ENCODE data around the gene PTPN21.

DNA sequence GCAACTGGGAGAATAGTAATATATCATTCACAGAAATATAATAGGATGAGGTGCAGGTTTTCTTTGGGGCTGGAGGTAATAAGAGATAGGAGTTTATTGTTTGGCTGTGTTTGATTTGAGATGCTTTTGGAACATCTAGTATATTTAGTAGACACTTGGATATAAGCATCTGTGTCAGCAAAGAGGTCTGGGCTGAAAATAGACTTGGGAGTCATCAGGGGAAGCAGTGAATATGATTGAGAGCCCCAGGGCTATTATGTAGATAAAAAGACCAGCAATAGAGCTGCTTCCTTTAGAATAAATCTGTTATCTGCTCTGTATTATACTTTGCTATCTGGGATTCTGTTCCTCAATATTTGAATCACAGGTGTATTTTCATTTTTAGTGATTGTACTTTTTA is 132.8 kb downstream of the PTPN21 start:
- no peak for TF ChIP-seq NFIC (IDR thresholded peaks at IDR 0.05; ENCODE audit: borderline replicate concordance)
- TF ChIP-seq, protein P1, sequence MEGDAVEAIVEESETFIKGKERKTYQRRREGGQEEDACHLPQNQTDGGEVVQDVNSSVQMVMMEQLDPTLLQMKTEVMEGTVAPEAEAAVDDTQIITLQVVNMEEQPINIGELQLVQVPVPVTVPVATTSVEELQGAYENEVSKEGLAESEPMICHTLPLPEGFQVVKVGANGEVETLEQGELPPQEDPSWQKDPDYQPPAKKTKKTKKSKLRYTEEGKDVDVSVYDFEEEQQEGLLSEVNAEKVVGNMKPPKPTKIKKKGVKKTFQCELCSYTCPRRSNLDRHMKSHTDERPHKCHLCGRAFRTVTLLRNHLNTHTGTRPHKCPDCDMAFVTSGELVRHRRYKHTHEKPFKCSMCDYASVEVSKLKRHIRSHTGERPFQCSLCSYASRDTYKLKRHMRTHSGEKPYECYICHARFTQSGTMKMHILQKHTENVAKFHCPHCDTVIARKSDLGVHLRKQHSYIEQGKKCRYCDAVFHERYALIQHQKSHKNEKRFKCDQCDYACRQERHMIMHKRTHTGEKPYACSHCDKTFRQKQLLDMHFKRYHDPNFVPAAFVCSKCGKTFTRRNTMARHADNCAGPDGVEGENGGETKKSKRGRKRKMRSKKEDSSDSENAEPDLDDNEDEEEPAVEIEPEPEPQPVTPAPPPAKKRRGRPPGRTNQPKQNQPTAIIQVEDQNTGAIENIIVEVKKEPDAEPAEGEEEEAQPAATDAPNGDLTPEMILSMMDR (IDR thresholded peaks at IDR 0.05), result no peak
- TF ChIP-seq POLR2AphosphoS5 (IDR thresholded peaks at IDR 0.05; ENCODE audit: low read depth, low read length), result no peak
- TF ChIP-seq, protein P2, sequence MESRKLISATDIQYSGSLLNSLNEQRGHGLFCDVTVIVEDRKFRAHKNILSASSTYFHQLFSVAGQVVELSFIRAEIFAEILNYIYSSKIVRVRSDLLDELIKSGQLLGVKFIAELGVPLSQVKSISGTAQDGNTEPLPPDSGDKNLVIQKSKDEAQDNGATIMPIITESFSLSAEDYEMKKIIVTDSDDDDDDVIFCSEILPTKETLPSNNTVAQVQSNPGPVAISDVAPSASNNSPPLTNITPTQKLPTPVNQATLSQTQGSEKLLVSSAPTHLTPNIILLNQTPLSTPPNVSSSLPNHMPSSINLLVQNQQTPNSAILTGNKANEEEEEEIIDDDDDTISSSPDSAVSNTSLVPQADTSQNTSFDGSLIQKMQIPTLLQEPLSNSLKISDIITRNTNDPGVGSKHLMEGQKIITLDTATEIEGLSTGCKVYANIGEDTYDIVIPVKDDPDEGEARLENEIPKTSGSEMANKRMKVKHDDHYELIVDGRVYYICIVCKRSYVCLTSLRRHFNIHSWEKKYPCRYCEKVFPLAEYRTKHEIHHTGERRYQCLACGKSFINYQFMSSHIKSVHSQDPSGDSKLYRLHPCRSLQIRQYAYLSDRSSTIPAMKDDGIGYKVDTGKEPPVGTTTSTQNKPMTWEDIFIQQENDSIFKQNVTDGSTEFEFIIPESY (IDR thresholded peaks at IDR 0.05; ENCODE audit: borderline replicate concordance, low read depth), result no peak
- no peak for TF ChIP-seq MEF2A (IDR thresholded peaks at IDR 0.05; ENCODE audit: borderline replicate concordance, low read depth)
- no peak for TF ChIP-seq RAD21 (IDR thresholded peaks at IDR 0.05; ENCODE audit: low read length)
- no peak for TF ChIP-seq EP300 (IDR thresholded peaks at IDR 0.05; ENCODE audit: borderline replicate concordance in 1 of 2, low read depth in 1 of 2, low read length in 1 of 2)
- TF ChIP-seq YY1 (IDR thresholded peaks at IDR 0.05; ENCODE audit: low read depth), result no peak
- TF ChIP-seq FOXM1 (IDR thresholded peaks at IDR 0.05; ENCODE audit: low read depth), result no peak
- 0 out of 2 replicates have a peak, but pooled peaks have one; percentile 17 for TF ChIP-seq GATA2 (CRISPR knock-in tag; IDR thresholded peaks at IDR 0.05)
- TF ChIP-seq SIN3A (IDR thresholded peaks at IDR 0.05; ENCODE audit: borderline replicate concordance, low read depth, low read length), result no peak
- TF ChIP-seq USF2 (IDR thresholded peaks at IDR 0.05; ENCODE audit: borderline replicate concordance, low read depth, low read length), result no peak
- no peak for TF ChIP-seq GABPA (IDR thresholded peaks at IDR 0.05; ENCODE audit: low read depth)
- no peak for TF ChIP-seq EZH2phosphoT487 (IDR thresholded peaks at IDR 0.05; ENCODE audit: borderline replicate concordance, low read depth)

Data from SK-N-SH (cell line).